ENCODE results near the gene ZNF787. TPM values are rescaled to one million over a fixed set of nuclear protein-coding genes. Genes with fewer than 3 reads are reported as not detected.

ZNF787 gene
- polyA plus RNA-seq, 3 donors, result 1.2 to 16.2 (median 1.8) TPM

DNA sequence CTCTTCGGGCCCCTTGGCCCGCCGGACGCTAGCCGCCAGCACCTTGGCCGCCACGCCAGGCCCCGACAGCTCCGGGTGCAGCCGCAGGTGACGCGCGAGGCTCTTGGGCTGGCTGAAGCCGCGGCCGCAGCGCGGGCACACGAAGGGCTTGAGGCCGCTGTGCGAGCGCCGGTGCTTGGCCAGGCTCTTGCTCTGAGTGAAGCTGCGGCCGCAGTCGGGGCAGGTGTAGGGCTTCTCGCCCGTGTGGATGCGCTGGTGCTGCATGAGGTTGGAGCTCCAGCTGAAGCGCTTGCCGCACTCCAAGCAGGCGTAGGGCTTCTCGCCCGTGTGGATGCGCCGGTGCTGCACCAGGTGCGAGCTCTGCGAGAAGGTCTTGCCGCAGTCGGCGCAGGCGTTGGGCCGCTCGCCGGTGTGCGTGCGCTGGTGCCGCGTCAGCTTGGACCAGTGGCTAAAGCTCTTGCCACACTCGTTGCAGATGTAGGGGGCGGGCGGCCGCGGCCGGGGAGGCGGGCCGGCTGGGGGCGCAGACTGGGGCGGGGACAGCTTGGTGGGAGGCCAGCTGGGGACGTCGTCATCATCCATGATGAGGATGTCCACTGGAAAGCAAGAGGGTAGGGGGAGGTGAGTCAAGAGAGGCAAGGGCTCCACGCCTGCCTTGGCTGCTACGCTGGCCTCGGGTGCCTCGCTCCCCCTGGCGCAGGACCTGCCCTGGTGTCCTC, 32.4 kb downstream of the ZNF787 start:
- Histone ChIP-seq H3K4me3 (replicated peaks in 1 of 3; ENCODE audit: low read depth in 2 of 3, low read length in 3 of 3) (no peak overlapping the region), H3K4me2 (replicated peaks; ENCODE audit: extremely low read depth, low read length, poor library complexity, severe bottlenecking) (no peak overlapping the region), H3K9me3 (replicated peaks in 1 of 2; ENCODE audit: control insufficient read depth in 1 of 2, insufficient read depth in 1 of 2, low read length in 2 of 2) (peaks cover 8 to 22% of the 10 kb centered on the region in 2 donors), H3K4me1 (ENCODE audit: control insufficient read depth in 1 of 2, insufficient read depth in 2 of 2, low read length in 2 of 2) (no peaks in the 10 kb centered on the region), H3K27ac (ENCODE audit: low read depth in 1 of 2, low read length in 2 of 2) (no peak overlapping the region), H3K9ac (ENCODE audit: insufficient read depth, low read length, poor library complexity, severe bottlenecking) (no peak overlapping the region), H3K36me3 (replicated peaks in 1 of 2; ENCODE audit: control insufficient read depth in 1 of 2, insufficient read depth in 2 of 2, low read length in 2 of 2) (peaks cover 37 to 53% of the 10 kb centered on the region in 2 donors), H3K27me3 (ENCODE audit: control insufficient read depth in 2 of 2, insufficient read depth in 2 of 2, low read length in 2 of 2) (no peaks in the 10 kb centered on the region), H3K79me2 (ENCODE audit: insufficient read depth, low read length) (peaks cover 46% of the 10 kb centered on the region), H2AFZ (ENCODE audit: insufficient read depth, low read depth, low read length, poor library complexity, severe bottlenecking) (no peak overlapping the region), H4K20me1 (ENCODE audit: insufficient read depth, low read length) (peaks cover 93% of the 10 kb centered on the region)
- no peak overlapping the region for H3K27ac Mint-ChIP-seq
- H3K36me3 Mint-ChIP-seq, result peaks cover 49 to 64% of the 10 kb centered on the region in 2 donors
- TF ChIP-seq, protein P1, sequence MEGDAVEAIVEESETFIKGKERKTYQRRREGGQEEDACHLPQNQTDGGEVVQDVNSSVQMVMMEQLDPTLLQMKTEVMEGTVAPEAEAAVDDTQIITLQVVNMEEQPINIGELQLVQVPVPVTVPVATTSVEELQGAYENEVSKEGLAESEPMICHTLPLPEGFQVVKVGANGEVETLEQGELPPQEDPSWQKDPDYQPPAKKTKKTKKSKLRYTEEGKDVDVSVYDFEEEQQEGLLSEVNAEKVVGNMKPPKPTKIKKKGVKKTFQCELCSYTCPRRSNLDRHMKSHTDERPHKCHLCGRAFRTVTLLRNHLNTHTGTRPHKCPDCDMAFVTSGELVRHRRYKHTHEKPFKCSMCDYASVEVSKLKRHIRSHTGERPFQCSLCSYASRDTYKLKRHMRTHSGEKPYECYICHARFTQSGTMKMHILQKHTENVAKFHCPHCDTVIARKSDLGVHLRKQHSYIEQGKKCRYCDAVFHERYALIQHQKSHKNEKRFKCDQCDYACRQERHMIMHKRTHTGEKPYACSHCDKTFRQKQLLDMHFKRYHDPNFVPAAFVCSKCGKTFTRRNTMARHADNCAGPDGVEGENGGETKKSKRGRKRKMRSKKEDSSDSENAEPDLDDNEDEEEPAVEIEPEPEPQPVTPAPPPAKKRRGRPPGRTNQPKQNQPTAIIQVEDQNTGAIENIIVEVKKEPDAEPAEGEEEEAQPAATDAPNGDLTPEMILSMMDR (IDR thresholded peaks at IDR 0.05), result no peak
- no peak for DNase-seq
- H3K4me3 Mint-ChIP-seq, result no peak overlapping the region
- WGBS (ENCODE audit: insufficient coverage), result 98% methylated on average over 60 of the region's 66 CpGs
- intact Hi-C loops (cut with micrococcal nuclease), result no loop called here
- H3K4me1 Mint-ChIP-seq, result peaks cover 12% of the 10 kb centered on the region
- peaks cover 2 to 6% (median 2%) of the 10 kb centered on the region in 3 donors for H3K27me3 Mint-ChIP-seq (ENCODE audit: low read depth in 3 of 3)
- H3K9me3 Mint-ChIP-seq, result peaks cover 0 to 16% (median 8%) of the 10 kb centered on the region in 7 donors

DNA sequence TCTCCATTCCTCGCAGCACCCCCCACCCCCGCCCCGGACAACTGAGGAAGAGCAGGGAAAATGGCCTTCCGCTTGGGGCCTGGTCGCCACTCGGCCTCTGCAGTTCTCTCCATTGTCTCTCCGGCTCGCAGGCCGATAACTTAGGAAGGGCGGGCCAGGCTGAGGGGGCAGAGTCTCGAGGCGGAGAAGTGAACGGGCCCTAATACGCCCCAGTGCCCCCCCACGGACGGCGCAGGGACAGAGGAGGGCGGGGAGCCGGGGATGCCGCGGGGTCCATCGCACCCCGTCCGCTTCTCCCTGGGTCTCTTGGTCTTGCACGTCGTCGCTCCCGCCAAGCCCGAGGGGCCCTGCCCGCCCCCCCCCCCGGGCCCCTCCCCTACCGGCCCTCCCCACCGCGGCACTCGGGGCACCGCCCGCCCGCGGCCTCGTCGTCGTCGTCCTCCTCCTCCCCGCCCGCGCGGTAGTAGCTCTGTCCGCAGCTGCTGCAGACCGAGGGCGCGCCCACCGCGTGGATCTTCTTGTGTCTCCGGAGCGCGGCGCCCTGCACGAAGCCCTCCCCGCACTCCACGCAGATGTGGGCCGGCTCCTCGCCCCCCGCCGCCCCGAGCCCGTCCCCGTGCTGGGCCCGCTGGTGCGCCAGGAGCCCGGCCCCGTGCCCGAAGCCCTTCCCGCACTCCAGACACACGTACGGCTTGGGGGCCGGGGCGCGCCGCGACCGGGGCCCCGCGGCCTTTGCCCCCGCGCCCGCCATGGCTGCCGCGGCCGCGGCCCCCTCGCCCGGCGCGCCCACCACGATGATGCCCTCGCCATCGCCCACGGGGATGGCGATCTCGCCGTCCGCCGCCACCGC, 33.2 kb downstream of the ZNF787 start:
- H3K4me1 Mint-ChIP-seq, result peaks cover 12% of the 10 kb centered on the region
- Histone ChIP-seq H3K4me2 (replicated peaks; ENCODE audit: extremely low read depth, low read length, poor library complexity, severe bottlenecking) (no peak overlapping the region), H3K27ac (ENCODE audit: low read depth in 1 of 2, low read length in 2 of 2) (no peak overlapping the region)

More for the DNA sequence above, 33.2 kb downstream of the ZNF787 start:
- intact Hi-C loops (cut with micrococcal nuclease), result no loop called here
- Histone ChIP-seq H3K27me3 (ENCODE audit: control insufficient read depth in 2 of 2, insufficient read depth in 2 of 2, low read length in 2 of 2) (no peaks in the 10 kb centered on the region), H4K20me1 (ENCODE audit: insufficient read depth, low read length) (peaks cover 91% of the 10 kb centered on the region), H3K4me3 (replicated peaks in 1 of 3; ENCODE audit: low read depth in 2 of 3, low read length in 3 of 3) (no peak overlapping the region), H3K9ac (ENCODE audit: insufficient read depth, low read length, poor library complexity, severe bottlenecking) (no peak overlapping the region), H3K79me2 (ENCODE audit: insufficient read depth, low read length) (peaks cover 38% of the 10 kb centered on the region), H3K9me3 (replicated peaks in 1 of 2; ENCODE audit: control insufficient read depth in 1 of 2, insufficient read depth in 1 of 2, low read length in 2 of 2) (peaks cover under 1 to 14% of the 10 kb centered on the region in 2 donors), H2AFZ (ENCODE audit: insufficient read depth, low read depth, low read length, poor library complexity, severe bottlenecking) (no peak overlapping the region), H3K36me3 (replicated peaks in 1 of 2; ENCODE audit: control insufficient read depth in 1 of 2, insufficient read depth in 2 of 2, low read length in 2 of 2) (peaks cover 32 to 45% of the 10 kb centered on the region in 2 donors), H3K4me1 (ENCODE audit: control insufficient read depth in 1 of 2, insufficient read depth in 2 of 2, low read length in 2 of 2) (no peaks in the 10 kb centered on the region)
- TF ChIP-seq, protein P1 (IDR thresholded peaks at IDR 0.05), result no peak
- Mint-ChIP-seq H3K4me3 (no peak overlapping the region), H3K36me3 (peaks cover 42 to 56% of the 10 kb centered on the region in 2 donors), H3K9me3 (peaks cover 0 to 9% (median 2%) of the 10 kb centered on the region in 7 donors), H3K27me3 (ENCODE audit: low read depth in 3 of 3) (peaks cover 2 to 8% (median 5%) of the 10 kb centered on the region in 3 donors), H3K27ac (no peak overlapping the region)
- no peak for DNase-seq
- 96% methylated on average over 69 of the region's 104 CpGs for WGBS (ENCODE audit: insufficient coverage)

Data from CD14-positive monocyte (primary cell).